HCT116 (cell line): ENCODE data around the gene DNAJC6. TPM values are rescaled to one million over a fixed set of nuclear protein-coding genes. Genes with fewer than 3 reads are reported as not detected.

Experiments used
- ATAC-seq: fragments of 200-7000 bp; cut with Tn5 transposase; 2 replicates; pipeline ENCODE4 v1.9.1; 2020; ENCODE audit warnings: mild to moderate bottlenecking, moderate library complexity
- BruUV-seq: library from RNA; stranded (reverse); fragments of 400-500 nt; replicated peaks from 2 replicates; lab custom pipeline; 2021; lab: Mats Ljungman, UMichigan
- CTCF ChIA-PET: fragments of 300-600 bp; sonication (Branson Sonifier 250); formaldehyde crosslinking; loops from one replicate; lab custom pipeline; 2021; ENCODE audit warnings: antibody characterized with exemption; lab: Charles Lee
- POLR2A ChIA-PET: fragments of 300-600, 350-600 bp; sonication (Branson Sonifier 250); formaldehyde crosslinking; loops from one replicate; lab custom pipeline; 2021; ENCODE audit warnings: antibody characterized with exemption; lab: Charles Lee
- RAD21 ChIA-PET, 2 experiments: fragments of 300-600 bp; sonication (Branson Sonifier 250); formaldehyde crosslinking; loops; one replicate each; lab custom pipeline; 2023; ENCODE audit warnings: low total read pairs in 2 of 2; ENCODE audit not compliant: uncharacterized antibody in 2 of 2, unreplicated experiment in 2 of 2, low non-redundant PET in 1 of 2; lab: Charles Lee
- DNase-seq: peaks from one replicate; pipeline ENCODE4 v3.0.0-alpha.2; 2010; ENCODE audit warnings: low read depth, low spot score
- H2AFZ ChIP-seq: fragments of 200-600 bp; shearing (Covaris generic), sonication (generic); 2 replicates; pipeline ENCODE4 v1.6.1; 2017; ENCODE audit warnings: low read depth, mixed run types, mixed read lengths, antibody characterized with exemption, low read length; ENCODE audit not compliant: poor library complexity, severe bottlenecking
- H3K27ac ChIP-seq: 2 replicates; pipeline ENCODE4 v1.5.1; 2012; ENCODE audit warnings: low read depth, low read length
- H3K27me3 ChIP-seq: fragments of 200-600 bp; sonication (generic); 2 replicates; pipeline ENCODE4 v1.6.1; 2016; ENCODE audit warnings: mixed run types, low read length, mixed read lengths; ENCODE audit not compliant: insufficient read depth
- H3K36me3 ChIP-seq, 2 experiments: fragments of 200-500 bp in 1 of 2; fragments of 200-600 bp in 1 of 2; sonication (Bioruptor generic) in 1 of 2; sonication (generic) in 1 of 2; 2 replicates each; pipeline versions ENCODE4 v1.5.1 to v1.6.1; 2014 to 2016; ENCODE audit warnings: low read length in 2 of 2, inconsistent platforms in 1 of 2, mixed read lengths in 1 of 2, mixed run types in 1 of 2; ENCODE audit not compliant: insufficient read depth in 2 of 2, control insufficient read depth in 1 of 2
- H3K4me1 ChIP-seq, 2 experiments: fragments of 200-600 bp in 1 of 2; sonication (generic) in 1 of 2; 2 replicates each; pipeline versions ENCODE4 v1.5.1 to v1.6.1; 2012 to 2017; ENCODE audit warnings: low read length in 2 of 2, inconsistent platforms in 1 of 2, mild to moderate bottlenecking in 1 of 2, mixed read lengths in 1 of 2, mixed run types in 1 of 2, moderate library complexity in 1 of 2; ENCODE audit not compliant: insufficient read depth in 2 of 2, control insufficient read depth in 1 of 2
- H3K4me2 ChIP-seq: fragments of 200-600 bp; sonication (generic); 2 replicates; pipeline ENCODE4 v1.6.1; 2017; ENCODE audit warnings: mixed run types, low read length, mixed read lengths
- H3K4me3 ChIP-seq, 2 experiments: fragments of 200-600 bp in 1 of 2; sonication (generic) in 1 of 2; replicated peaks in 1 of 2; 2 replicates each; pipeline ENCODE4 v1.5.1; 2011 to 2016; ENCODE audit warnings: low read length in 2 of 2, control low read depth in 1 of 2, low read depth in 1 of 2, mild to moderate bottlenecking in 1 of 2, mixed read lengths in 1 of 2, mixed run types in 1 of 2
- H3K79me2 ChIP-seq: fragments of 200-600 bp; sonication (generic); 2 replicates; pipeline ENCODE4 v1.6.1; 2017; ENCODE audit warnings: mild to moderate bottlenecking, mixed run types, low read length, moderate library complexity, mixed read lengths; ENCODE audit not compliant: insufficient read depth
- H3K9ac ChIP-seq: fragments of 200-600 bp; sonication (generic); 2 replicates; pipeline ENCODE4 v1.6.1; 2016; ENCODE audit warnings: low read length, mixed read lengths
- H3K9me2 ChIP-seq: fragments of 200-600 bp; sonication (generic), shearing (Covaris generic); 2 replicates; pipeline ENCODE4 v1.6.1; 2017; ENCODE audit warnings: mixed run types, mild to moderate bottlenecking, moderate library complexity; ENCODE audit not compliant: insufficient read depth
- H3K9me3 ChIP-seq, 2 experiments: fragments of 200-500 bp in 1 of 2; fragments of 200-600 bp in 1 of 2; sonication (Bioruptor generic) in 1 of 2; sonication (generic) in 1 of 2; 2 replicates each; pipeline ENCODE4 v1.6.1; 2014 to 2017; ENCODE audit warnings: low read length in 2 of 2, mixed read lengths in 2 of 2, inconsistent platforms in 1 of 2, low read depth in 1 of 2, mild to moderate bottlenecking in 1 of 2, mixed run types in 1 of 2, moderate library complexity in 1 of 2; ENCODE audit not compliant: control insufficient read depth in 1 of 2, insufficient read depth in 1 of 2
- H4K20me1 ChIP-seq: fragments of 200-600 bp; sonication (generic), shearing (Covaris generic); 2 replicates; pipeline ENCODE4 v1.6.1; 2017; ENCODE audit warnings: mixed run types, mild to moderate bottlenecking, moderate library complexity; ENCODE audit not compliant: insufficient read depth
- EGR1 ChIP-seq: IDR thresholded peaks from 2 replicates; pipeline ENCODE4 v1.6.1; 2012; ENCODE audit warnings: low read depth
- ELF1 ChIP-seq: IDR thresholded peaks from 2 replicates; pipeline ENCODE4 v1.6.1; 2012; ENCODE audit warnings: low read depth, borderline replicate concordance
- EZH2 ChIP-seq: fragments of 200-600 bp; sonication (generic); IDR thresholded peaks from 2 replicates; pipeline ENCODE4 v1.6.1; 2017; ENCODE audit warnings: antibody characterized with exemption, mixed run types
- EZH2phosphoT487 ChIP-seq: fragments of 200-600 bp; IDR thresholded peaks from 2 replicates; pipeline ENCODE4 v1.6.1; 2018; ENCODE audit warnings: antibody characterized with exemption, borderline replicate concordance
- POLR2A ChIP-seq: IDR thresholded peaks from 2 replicates; pipeline ENCODE4 v1.7.0; 2011; ENCODE audit warnings: borderline replicate concordance; ENCODE audit not compliant: insufficient read depth, insufficient read length; ENCODE audit errors: extremely low read depth
- POLR2AphosphoS5 ChIP-seq: IDR thresholded peaks from 2 replicates; pipeline ENCODE4 v1.6.1; 2011; ENCODE audit warnings: mild to moderate bottlenecking, low read depth, low read length, moderate library complexity
- SIN3A ChIP-seq: IDR thresholded peaks from 2 replicates; pipeline ENCODE4 v1.6.1; 2012; ENCODE audit warnings: low read depth
- SRF ChIP-seq: IDR thresholded peaks from 2 replicates; pipeline ENCODE4 v1.6.1; 2012; ENCODE audit warnings: low read depth
- TCF7L2 ChIP-seq: IDR thresholded peaks from 2 replicates; pipeline ENCODE4 v1.7.0; 2011; ENCODE audit warnings: borderline replicate concordance, inconsistent platforms; ENCODE audit not compliant: insufficient read depth, insufficient read length; ENCODE audit errors: extremely low read depth
- ZFX ChIP-seq: fragments of 450-650 bp; IDR thresholded peaks from 2 replicates; pipeline ENCODE4 v1.6.1; 2017
- intact Hi-C: fragments of 100-400 bp; cut with micrococcal nuclease; formaldehyde crosslinking; loops from 2 replicates; pipeline ENCODE4 v1.10.0; 2022
- total RNA-seq: library from RNA; stranded (reverse); gene quantifications from one replicate; pipeline ENCODE4 v1.2.1, GENCODE V29; 2021; ENCODE audit not compliant: unreplicated experiment
- TF ChIP-seq, protein P1 (sequence below): IDR thresholded peaks from 2 replicates; pipeline ENCODE4 v1.6.1; 2012; ENCODE audit warnings: low read depth
- TF ChIP-seq, protein P2 (sequence below): IDR thresholded peaks from 2 replicates; pipeline ENCODE4 v1.6.1; 2012

Gene DNAJC6
- total RNA-seq, 1 experiment from 2014 or later: 9.0 TPM

DNA sequence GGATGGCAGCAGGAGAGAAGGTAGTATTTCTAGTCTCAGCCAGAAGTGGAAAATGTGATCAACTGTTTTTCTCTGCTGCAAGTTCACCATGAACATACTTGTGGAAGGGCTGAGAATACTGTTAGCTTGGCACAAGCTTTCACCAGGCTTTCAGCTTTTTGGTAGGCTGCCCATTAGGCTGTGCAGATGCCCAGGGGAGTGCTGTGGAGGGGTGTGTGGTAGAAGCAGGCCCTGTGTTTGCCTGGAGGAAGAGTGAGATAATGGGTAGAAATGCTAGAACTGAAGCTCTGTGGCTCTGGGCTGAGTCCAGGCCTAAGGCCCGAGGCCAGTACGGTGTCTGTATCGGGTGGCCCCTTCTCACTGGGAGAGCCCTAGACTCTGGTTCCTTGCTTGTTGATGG is 9.8 kb downstream of the DNAJC6 start (continued):
- TF ChIP-seq, protein P1, sequence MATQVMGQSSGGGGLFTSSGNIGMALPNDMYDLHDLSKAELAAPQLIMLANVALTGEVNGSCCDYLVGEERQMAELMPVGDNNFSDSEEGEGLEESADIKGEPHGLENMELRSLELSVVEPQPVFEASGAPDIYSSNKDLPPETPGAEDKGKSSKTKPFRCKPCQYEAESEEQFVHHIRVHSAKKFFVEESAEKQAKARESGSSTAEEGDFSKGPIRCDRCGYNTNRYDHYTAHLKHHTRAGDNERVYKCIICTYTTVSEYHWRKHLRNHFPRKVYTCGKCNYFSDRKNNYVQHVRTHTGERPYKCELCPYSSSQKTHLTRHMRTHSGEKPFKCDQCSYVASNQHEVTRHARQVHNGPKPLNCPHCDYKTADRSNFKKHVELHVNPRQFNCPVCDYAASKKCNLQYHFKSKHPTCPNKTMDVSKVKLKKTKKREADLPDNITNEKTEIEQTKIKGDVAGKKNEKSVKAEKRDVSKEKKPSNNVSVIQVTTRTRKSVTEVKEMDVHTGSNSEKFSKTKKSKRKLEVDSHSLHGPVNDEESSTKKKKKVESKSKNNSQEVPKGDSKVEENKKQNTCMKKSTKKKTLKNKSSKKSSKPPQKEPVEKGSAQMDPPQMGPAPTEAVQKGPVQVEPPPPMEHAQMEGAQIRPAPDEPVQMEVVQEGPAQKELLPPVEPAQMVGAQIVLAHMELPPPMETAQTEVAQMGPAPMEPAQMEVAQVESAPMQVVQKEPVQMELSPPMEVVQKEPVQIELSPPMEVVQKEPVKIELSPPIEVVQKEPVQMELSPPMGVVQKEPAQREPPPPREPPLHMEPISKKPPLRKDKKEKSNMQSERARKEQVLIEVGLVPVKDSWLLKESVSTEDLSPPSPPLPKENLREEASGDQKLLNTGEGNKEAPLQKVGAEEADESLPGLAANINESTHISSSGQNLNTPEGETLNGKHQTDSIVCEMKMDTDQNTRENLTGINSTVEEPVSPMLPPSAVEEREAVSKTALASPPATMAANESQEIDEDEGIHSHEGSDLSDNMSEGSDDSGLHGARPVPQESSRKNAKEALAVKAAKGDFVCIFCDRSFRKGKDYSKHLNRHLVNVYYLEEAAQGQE: no peak
- no peak for TF ChIP-seq SRF
- TF ChIP-seq, all 23 proteins: peak for 0

DNA sequence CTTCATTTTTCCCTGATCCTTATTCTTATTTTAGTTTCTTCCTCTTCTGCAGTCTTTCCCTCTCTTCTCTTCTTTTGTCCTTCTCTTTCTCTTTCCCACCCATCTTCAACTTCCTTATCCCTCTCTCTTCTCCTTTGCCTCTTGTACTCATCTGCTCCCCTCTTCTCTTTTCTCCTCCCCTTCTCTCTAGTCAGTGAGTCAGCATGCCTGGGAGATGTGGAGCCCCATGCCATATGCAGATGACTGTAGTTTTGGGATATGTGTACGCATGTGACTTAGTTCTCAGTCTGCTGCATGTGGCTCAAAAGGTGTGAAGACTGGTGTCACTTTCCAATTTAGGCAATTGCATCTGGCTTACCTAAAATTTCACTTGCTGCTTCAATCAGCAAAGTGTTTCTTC is 10.4 kb downstream of the DNAJC6 start:
- H3K79me2 ChIP-seq: no peaks in the 10 kb centered on the region
- TF ChIP-seq, protein P2, sequence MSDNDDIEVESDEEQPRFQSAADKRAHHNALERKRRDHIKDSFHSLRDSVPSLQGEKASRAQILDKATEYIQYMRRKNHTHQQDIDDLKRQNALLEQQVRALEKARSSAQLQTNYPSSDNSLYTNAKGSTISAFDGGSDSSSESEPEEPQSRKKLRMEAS: peak; percentile 36; the same call in 1 of the 2 replicates
- no peak for TF ChIP-seq EGR1
- BruUV-seq: no TSS peak
- H3K4me3 ChIP-seq: no peak overlapping the region
- ChIA-PET POLR2A (no interaction called here), CTCF (no interaction called here), RAD21 (no interaction called here)
- H3K4me2 ChIP-seq: no peak overlapping the region
- no peak for DNase-seq
- no peaks in the 10 kb centered on the region for H3K27me3 ChIP-seq
- H3K9me3 ChIP-seq: no peaks in the 10 kb centered on the region
- H3K36me3 ChIP-seq: no peaks in the 10 kb centered on the region
- H4K20me1 ChIP-seq: no peaks in the 10 kb centered on the region; the same call in 1 of the 2 replicates
- no peak overlapping the region for H2AFZ ChIP-seq
- ATAC-seq: no peak
- H3K27ac ChIP-seq: no peak overlapping the region
- H3K9ac ChIP-seq: no peak overlapping the region
- no peaks in the 10 kb centered on the region for H3K4me1 ChIP-seq
- intact Hi-C loops: no loop called here
- no peaks in the 10 kb centered on the region for H3K9me2 ChIP-seq

DNA sequence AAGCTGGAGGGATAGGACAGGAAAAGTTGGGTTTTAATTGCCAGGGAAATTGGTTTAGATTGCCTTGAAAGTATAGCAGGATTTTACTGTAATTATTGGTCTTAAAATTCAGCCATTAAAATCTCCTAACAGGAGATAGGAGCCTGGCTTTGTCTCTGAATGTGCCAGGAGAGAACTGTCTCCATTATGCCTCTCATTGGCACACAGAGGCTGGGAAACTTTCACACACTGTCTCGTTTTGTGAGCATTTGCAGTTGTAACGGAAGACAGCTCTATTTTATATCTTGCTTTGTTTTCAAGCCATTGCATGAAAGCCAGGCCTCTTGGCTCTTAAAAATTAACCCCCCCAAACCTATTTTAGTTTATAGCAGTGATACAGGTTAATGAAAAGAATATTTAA is 12.5 kb downstream of the DNAJC6 start:
- H3K4me1 ChIP-seq: no peaks in the 10 kb centered on the region
- no peak overlapping the region for H3K27ac ChIP-seq
- H3K4me2 ChIP-seq: no peak overlapping the region
- POLR2A ChIA-PET: no interaction called here
- H4K20me1 ChIP-seq: no peaks in the 10 kb centered on the region
- H3K9me3 ChIP-seq: no peaks in the 10 kb centered on the region
- no peak overlapping the region for H3K4me3 ChIP-seq
- CTCF ChIA-PET: no interaction called here
- RAD21 ChIA-PET: no interaction called here
- ATAC-seq (no peak), DNase-seq (no peak)
- H2AFZ ChIP-seq: no peak overlapping the region
- no peaks in the 10 kb centered on the region for H3K9me2 ChIP-seq
- H3K36me3 ChIP-seq: no peaks in the 10 kb centered on the region
- BruUV-seq: no TSS peak
- intact Hi-C loops: no loop called here
- H3K27me3 ChIP-seq: no peaks in the 10 kb centered on the region
- H3K9ac ChIP-seq: no peak overlapping the region
- H3K79me2 ChIP-seq: no peaks in the 10 kb centered on the region
- no peak for TF ChIP-seq ELF1
- TF ChIP-seq ZFX: no peak
- TF ChIP-seq POLR2A: no peak
- no peak for TF ChIP-seq TCF7L2
- TF ChIP-seq EZH2phosphoT487: no peak
- TF ChIP-seq EZH2: no peak
- TF ChIP-seq SIN3A: no peak
- no peak for TF ChIP-seq POLR2AphosphoS5
- TF ChIP-seq, protein P1: no peak
